HepG2 (cell line): ENCODE data around the gene TMEM198. TPM values are rescaled to one million over a fixed set of nuclear protein-coding genes. Genes with fewer than 3 reads are reported as not detected.
A peak's percentile ranks its signal among the peaks of the same experiment; 100 is the strongest.

Experiments used
- CBX1 ChIP-seq: IDR thresholded peaks from one replicate; pipeline ENCODE4 v1.6.1; 2016; ENCODE audit warnings: antibody characterized with exemption, low read depth
- CENPT ChIP-seq: sonication (generic); formaldehyde crosslinking; IDR thresholded peaks from 2 replicates; pipeline ENCODE4 v1.8.0; 2022; ENCODE audit warnings: low read depth, mild to moderate bottlenecking, moderate library complexity, missing genetic modification reagents
- CHCHD3 ChIP-seq: sonication (generic); formaldehyde crosslinking; IDR thresholded peaks from 2 replicates; pipeline ENCODE4 v1.8.0; 2022; ENCODE audit warnings: mild to moderate bottlenecking, missing genetic modification reagents, moderate library complexity
- ELF3 ChIP-seq: IDR thresholded peaks from 2 replicates; pipeline ENCODE4 v1.6.1; 2016; ENCODE audit warnings: missing genetic modification reagents, missing compliant biosample characterization
- GFI1 ChIP-seq: sonication (generic); formaldehyde crosslinking; IDR thresholded peaks from 2 replicates; pipeline ENCODE4 v1.5.0; 2020; ENCODE audit warnings: missing genetic modification reagents, mild to moderate bottlenecking, borderline replicate concordance
- MYC ChIP-seq: sonication (generic); formaldehyde crosslinking; IDR thresholded peaks from 2 replicates; pipeline ENCODE4 v1.9.0; 2021; ENCODE audit warnings: missing genetic modification reagents, borderline replicate concordance
- NFYC ChIP-seq: IDR thresholded peaks from 2 replicates; pipeline ENCODE4 v1.6.1; 2016; ENCODE audit warnings: missing genetic modification reagents, missing compliant biosample characterization
- RARG ChIP-seq: sonication (generic); formaldehyde crosslinking; IDR thresholded peaks from 2 replicates; pipeline ENCODE4 v1.4.0; 2020; ENCODE audit warnings: low read depth, mild to moderate bottlenecking, missing genetic modification reagents
- ZNF432 ChIP-seq: sonication (generic); formaldehyde crosslinking; IDR thresholded peaks from 2 replicates; pipeline ENCODE4 v1.5.0; 2020; ENCODE audit warnings: missing genetic modification reagents, mild to moderate bottlenecking, borderline replicate concordance
- ZNF552 ChIP-seq: sonication (generic); formaldehyde crosslinking; IDR thresholded peaks from 2 replicates; pipeline ENCODE4 v1.9.0; 2022; ENCODE audit warnings: missing genetic modification reagents, mild to moderate bottlenecking, borderline replicate concordance
- ZNF766 ChIP-seq: sonication (generic); formaldehyde crosslinking; IDR thresholded peaks from 2 replicates; pipeline ENCODE4 v1.5.0; 2020; ENCODE audit warnings: missing genetic modification reagents, borderline replicate concordance
- polyA plus RNA-seq, 8 experiments: library from polyadenylated mRNA; depleted of rRNA in 3 of 8; stranded (reverse) in 7 of 8; unstranded in 1 of 8; fragments of >200 nt; fragmentation: Illumina TruSeq in 4 of 8; extraction: Trizol in 4 of 8; gene quantifications; 2 replicates each; pipeline versions ENCODE4 v1.2.1 to v1.2.3, GENCODE V29; 2011 to 2016; ENCODE audit warnings: low read depth in 4 of 8, missing spikeins in 1 of 8, mixed read lengths in 1 of 8; ENCODE audit not compliant: insufficient read depth in 1 of 8
- total RNA-seq, 5 experiments: library from RNA; depleted of rRNA; stranded (reverse); fragments of >200 nt; fragmentation: Illumina TruSeq; extraction: Trizol; gene quantifications; 2 replicates each; pipeline ENCODE4 v1.2.3, GENCODE V29; 2016; ENCODE audit warnings: low read depth in 1 of 5
- TF ChIP-seq, protein P1 (sequence below): IDR thresholded peaks from 2 replicates; pipeline ENCODE4 v1.6.1; 2016
- TF ChIP-seq, protein P2 (sequence below): sonication (generic); formaldehyde crosslinking; IDR thresholded peaks from 2 replicates; pipeline ENCODE4 v1.4.0; 2020; ENCODE audit warnings: missing genetic modification reagents, borderline replicate concordance
- TF ChIP-seq, protein P3 (sequence below): sonication (generic); formaldehyde crosslinking; IDR thresholded peaks from 2 replicates; pipeline ENCODE4 v1.4.0; 2020; ENCODE audit warnings: mild to moderate bottlenecking, missing genetic modification reagents, borderline replicate concordance
- TF ChIP-seq, protein P4 (sequence below): sonication (generic); formaldehyde crosslinking; IDR thresholded peaks from 2 replicates; pipeline ENCODE4 v1.4.0; 2020; ENCODE audit warnings: missing genetic modification reagents, mild to moderate bottlenecking, borderline replicate concordance
- TF ChIP-seq, protein P5 (sequence below): sonication (generic); formaldehyde crosslinking; IDR thresholded peaks from 2 replicates; pipeline ENCODE4 v1.4.0; 2020; ENCODE audit warnings: mild to moderate bottlenecking, missing genetic modification reagents

TMEM198 gene
- total and polyA plus RNA-seq, 2 of the 13 experiments (the other 11 are each of a cell fraction or from before 2014, with no cell fraction given): 17.3 to 23.5 TPM

DNA sequence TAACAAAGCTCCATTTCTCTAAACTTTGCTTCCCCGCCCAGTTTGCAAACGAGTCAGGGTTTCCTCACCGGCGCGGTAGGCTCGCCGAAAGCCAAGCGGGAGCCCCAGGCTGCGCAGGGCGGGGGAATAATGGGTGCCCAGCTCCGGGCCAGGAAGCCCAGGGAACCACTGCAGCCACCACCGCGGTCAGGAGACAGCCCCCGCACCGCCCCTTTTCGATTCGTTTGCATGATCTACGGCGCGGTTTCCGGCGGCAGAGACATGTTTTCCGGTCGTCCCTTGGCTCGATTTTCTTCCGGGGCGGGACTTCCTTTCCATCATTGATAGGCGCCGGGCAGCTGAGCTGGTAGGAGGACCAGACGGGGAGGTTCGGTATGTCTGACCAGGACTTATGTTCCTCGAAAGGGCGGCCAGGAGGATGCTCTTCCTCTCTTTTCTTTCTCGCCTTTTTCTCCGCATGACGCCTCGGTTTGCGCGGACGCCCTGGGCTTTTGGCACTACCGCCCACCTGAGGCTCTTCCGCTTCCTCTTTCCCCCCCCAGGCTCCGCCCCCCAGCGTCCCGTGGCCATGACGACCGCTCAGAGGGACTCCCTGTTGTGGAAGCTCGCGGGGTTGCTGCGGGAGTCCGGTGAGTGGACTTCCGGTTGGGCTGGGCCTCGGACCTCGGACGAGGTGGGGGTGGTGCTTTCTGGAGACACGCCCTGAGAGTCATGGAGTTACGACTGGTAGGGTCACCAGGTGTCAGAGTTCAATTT, 53.9 kb downstream of the TMEM198 start, which contains the start of gene STK11IP (continued):
- TF ChIP-seq, protein P1, sequence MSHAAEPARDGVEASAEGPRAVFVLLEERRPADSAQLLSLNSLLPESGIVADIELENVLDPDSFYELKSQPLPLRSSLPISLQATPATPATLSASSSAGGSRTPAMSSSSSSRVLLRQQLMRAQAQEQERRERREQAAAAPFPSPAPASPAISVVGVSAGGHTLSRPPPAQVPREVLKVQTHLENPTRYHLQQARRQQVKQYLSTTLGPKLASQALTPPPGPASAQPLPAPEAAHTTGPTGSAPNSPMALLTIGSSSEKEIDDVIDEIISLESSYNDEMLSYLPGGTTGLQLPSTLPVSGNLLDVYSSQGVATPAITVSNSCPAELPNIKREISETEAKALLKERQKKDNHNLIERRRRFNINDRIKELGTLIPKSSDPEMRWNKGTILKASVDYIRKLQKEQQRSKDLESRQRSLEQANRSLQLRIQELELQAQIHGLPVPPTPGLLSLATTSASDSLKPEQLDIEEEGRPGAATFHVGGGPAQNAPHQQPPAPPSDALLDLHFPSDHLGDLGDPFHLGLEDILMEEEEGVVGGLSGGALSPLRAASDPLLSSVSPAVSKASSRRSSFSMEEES: peak; percentile 75
- peak; percentile 67; the same call in 1 of the 2 replicates for TF ChIP-seq ZNF552 (CRISPR knock-in tag)
- no peak for TF ChIP-seq CHCHD3 (CRISPR knock-in tag)
- TF ChIP-seq CBX1: peak; percentile 58
- TF ChIP-seq RARG (CRISPR knock-in tag): peak; percentile 47; the same call in 1 of the 2 replicates
- TF ChIP-seq, protein P2, sequence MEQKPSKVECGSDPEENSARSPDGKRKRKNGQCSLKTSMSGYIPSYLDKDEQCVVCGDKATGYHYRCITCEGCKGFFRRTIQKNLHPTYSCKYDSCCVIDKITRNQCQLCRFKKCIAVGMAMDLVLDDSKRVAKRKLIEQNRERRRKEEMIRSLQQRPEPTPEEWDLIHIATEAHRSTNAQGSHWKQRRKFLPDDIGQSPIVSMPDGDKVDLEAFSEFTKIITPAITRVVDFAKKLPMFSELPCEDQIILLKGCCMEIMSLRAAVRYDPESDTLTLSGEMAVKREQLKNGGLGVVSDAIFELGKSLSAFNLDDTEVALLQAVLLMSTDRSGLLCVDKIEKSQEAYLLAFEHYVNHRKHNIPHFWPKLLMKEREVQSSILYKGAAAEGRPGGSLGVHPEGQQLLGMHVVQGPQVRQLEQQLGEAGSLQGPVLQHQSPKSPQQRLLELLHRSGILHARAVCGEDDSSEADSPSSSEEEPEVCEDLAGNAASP (CRISPR knock-in tag): peak; percentile 68
- TF ChIP-seq, protein P3, sequence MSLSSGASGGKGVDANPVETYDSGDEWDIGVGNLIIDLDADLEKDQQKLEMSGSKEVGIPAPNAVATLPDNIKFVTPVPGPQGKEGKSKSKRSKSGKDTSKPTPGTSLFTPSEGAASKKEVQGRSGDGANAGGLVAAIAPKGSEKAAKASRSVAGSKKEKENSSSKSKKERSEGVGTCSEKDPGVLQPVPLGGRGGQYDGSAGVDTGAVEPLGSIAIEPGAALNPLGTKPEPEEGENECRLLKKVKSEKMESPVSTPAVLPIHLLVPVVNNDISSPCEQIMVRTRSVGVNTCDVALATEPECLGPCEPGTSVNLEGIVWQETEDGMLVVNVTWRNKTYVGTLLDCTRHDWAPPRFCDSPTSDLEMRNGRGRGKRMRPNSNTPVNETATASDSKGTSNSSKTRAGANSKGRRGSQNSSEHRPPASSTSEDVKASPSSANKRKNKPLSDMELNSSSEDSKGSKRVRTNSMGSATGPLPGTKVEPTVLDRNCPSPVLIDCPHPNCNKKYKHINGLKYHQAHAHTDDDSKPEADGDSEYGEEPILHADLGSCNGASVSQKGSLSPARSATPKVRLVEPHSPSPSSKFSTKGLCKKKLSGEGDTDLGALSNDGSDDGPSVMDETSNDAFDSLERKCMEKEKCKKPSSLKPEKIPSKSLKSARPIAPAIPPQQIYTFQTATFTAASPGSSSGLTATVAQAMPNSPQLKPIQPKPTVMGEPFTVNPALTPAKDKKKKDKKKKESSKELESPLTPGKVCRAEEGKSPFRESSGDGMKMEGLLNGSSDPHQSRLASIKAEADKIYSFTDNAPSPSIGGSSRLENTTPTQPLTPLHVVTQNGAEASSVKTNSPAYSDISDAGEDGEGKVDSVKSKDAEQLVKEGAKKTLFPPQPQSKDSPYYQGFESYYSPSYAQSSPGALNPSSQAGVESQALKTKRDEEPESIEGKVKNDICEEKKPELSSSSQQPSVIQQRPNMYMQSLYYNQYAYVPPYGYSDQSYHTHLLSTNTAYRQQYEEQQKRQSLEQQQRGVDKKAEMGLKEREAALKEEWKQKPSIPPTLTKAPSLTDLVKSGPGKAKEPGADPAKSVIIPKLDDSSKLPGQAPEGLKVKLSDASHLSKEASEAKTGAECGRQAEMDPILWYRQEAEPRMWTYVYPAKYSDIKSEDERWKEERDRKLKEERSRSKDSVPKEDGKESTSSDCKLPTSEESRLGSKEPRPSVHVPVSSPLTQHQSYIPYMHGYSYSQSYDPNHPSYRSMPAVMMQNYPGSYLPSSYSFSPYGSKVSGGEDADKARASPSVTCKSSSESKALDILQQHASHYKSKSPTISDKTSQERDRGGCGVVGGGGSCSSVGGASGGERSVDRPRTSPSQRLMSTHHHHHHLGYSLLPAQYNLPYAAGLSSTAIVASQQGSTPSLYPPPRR: peak; percentile 42; the same call in 1 of the 2 replicates
- peak; percentile 67 for TF ChIP-seq MYC (CRISPR knock-in tag)
- TF ChIP-seq, protein P4, sequence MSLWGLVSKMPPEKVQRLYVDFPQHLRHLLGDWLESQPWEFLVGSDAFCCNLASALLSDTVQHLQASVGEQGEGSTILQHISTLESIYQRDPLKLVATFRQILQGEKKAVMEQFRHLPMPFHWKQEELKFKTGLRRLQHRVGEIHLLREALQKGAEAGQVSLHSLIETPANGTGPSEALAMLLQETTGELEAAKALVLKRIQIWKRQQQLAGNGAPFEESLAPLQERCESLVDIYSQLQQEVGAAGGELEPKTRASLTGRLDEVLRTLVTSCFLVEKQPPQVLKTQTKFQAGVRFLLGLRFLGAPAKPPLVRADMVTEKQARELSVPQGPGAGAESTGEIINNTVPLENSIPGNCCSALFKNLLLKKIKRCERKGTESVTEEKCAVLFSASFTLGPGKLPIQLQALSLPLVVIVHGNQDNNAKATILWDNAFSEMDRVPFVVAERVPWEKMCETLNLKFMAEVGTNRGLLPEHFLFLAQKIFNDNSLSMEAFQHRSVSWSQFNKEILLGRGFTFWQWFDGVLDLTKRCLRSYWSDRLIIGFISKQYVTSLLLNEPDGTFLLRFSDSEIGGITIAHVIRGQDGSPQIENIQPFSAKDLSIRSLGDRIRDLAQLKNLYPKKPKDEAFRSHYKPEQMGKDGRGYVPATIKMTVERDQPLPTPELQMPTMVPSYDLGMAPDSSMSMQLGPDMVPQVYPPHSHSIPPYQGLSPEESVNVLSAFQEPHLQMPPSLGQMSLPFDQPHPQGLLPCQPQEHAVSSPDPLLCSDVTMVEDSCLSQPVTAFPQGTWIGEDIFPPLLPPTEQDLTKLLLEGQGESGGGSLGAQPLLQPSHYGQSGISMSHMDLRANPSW (CRISPR knock-in tag): peak; percentile 75; the same call in 1 of the 2 replicates
- TF ChIP-seq, protein P5, sequence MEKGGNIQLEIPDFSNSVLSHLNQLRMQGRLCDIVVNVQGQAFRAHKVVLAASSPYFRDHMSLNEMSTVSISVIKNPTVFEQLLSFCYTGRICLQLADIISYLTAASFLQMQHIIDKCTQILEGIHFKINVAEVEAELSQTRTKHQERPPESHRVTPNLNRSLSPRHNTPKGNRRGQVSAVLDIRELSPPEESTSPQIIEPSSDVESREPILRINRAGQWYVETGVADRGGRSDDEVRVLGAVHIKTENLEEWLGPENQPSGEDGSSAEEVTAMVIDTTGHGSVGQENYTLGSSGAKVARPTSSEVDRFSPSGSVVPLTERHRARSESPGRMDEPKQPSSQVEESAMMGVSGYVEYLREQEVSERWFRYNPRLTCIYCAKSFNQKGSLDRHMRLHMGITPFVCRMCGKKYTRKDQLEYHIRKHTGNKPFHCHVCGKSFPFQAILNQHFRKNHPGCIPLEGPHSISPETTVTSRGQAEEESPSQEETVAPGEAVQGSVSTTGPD (CRISPR knock-in tag): no peak
- TF ChIP-seq GFI1 (CRISPR knock-in tag): peak; percentile 56; the same call in 1 of the 2 replicates
- TF ChIP-seq ZNF766: peak; percentile 22; the same call in 1 of the 2 replicates
- no peak for TF ChIP-seq ZNF432 (CRISPR knock-in tag)
- TF ChIP-seq NFYC: peak; percentile 60
- peak; percentile 88 for TF ChIP-seq ELF3
- no peak for TF ChIP-seq CENPT (CRISPR knock-in tag)
